ENCODE results near the gene MON1B.
A peak's percentile ranks its signal among the peaks of the same experiment; 100 is the strongest.

MON1B gene

GRCh38 chr16:77195411-77195810 is 4.4 kb downstream of the MON1B start:
- no peak overlapping the region for H3K4me3 ChIP-seq (ENCODE audit: low read depth, low read length)

- no peak overlapping the region for H3K4me3 ChIP-seq (ENCODE audit: low read depth, low read length)
These were observed 6.8 kb downstream of the MON1B start for GRCh38 chr16:77197747-77198146.

GRCh38 chr16:77199211-77199610 is 8.2 kb downstream of the MON1B start, which contains the start of gene SYCE1L:
SYCE1L (plus strand) TSS chr16:77199408; CDS start chr16:77199452, 44 bp downstream.
- no peak within 1 kb of the TSS for H3K4me3 ChIP-seq (ENCODE audit: low read depth, low read length)

GRCh38 chr16:77206533-77206932 is 15.5 kb downstream of the MON1B start:
- H3K4me3 ChIP-seq (ENCODE audit: low read depth, low read length), result no peak overlapping the region

- H3K4me3 ChIP-seq (ENCODE audit: low read depth, low read length), result no peak overlapping the region
These were observed 16.0 kb downstream of the MON1B start for GRCh38 chr16:77207030-77207429.

- no peak overlapping the region for H3K4me3 ChIP-seq (ENCODE audit: low read depth, low read length)
These were observed 17.4 kb downstream of the MON1B start for GRCh38 chr16:77208382-77208781.

- peak overlapping the region; percentile 65 for H3K4me3 ChIP-seq (ENCODE audit: low read depth, low read length)
These were observed 21.1 kb downstream of the MON1B start for GRCh38 chr16:77211880-77212740.

GRCh38 chr16:77212741-77213541 is 22.0 kb downstream of the MON1B start:
- H3K4me3 ChIP-seq (ENCODE audit: low read depth, low read length), result peak overlapping the region; percentile 65

GRCh38 chr16:77213542-77214106 is 22.6 kb downstream of the MON1B start:
- no peak overlapping the region for H3K4me3 ChIP-seq (ENCODE audit: low read depth, low read length)

- no peak overlapping the region for H3K4me3 ChIP-seq (ENCODE audit: low read depth, low read length)
These were observed 23.6 kb downstream of the MON1B start for GRCh38 chr16:77214411-77215138.

GRCh38 chr16:77219437-77219836 is 28.4 kb downstream of the MON1B start:
- H3K4me3 ChIP-seq (ENCODE audit: low read depth, low read length), result no peak overlapping the region

GRCh38 chr16:77220427-77220826 is 29.4 kb downstream of the MON1B start:
- no peak overlapping the region for H3K4me3 ChIP-seq (ENCODE audit: low read depth, low read length)

- no peak overlapping the region for H3K4me3 ChIP-seq (ENCODE audit: low read depth, low read length)
These were observed 30.5 kb downstream of the MON1B start for GRCh38 chr16:77221482-77221881.

GRCh38 chr16:77223184-77223583 is 32.2 kb downstream of the MON1B start:
- no peak overlapping the region for H3K4me3 ChIP-seq (ENCODE audit: low read depth, low read length)

GRCh38 chr16:77225182-77225581 is 34.2 kb downstream of the MON1B start:
- no peak overlapping the region for H3K4me3 ChIP-seq (ENCODE audit: low read depth, low read length)

- H3K4me3 ChIP-seq (ENCODE audit: low read depth, low read length), result no peak overlapping the region
These were observed 36.8 kb downstream of the MON1B start for GRCh38 chr16:77227745-77228144.

- no peak overlapping the region for H3K4me3 ChIP-seq (ENCODE audit: low read depth, low read length)
These were observed 40.1 kb downstream of the MON1B start for GRCh38 chr16:77231047-77231446.

GRCh38 chr16:77233799-77234519 is 43.0 kb downstream of the MON1B start:
- no peak overlapping the region for H3K4me3 ChIP-seq (ENCODE audit: low read depth, low read length)

- H3K4me3 ChIP-seq (ENCODE audit: low read depth, low read length), result no peak overlapping the region
These were observed 43.6 kb downstream of the MON1B start for GRCh38 chr16:77234611-77235010.

- no peak overlapping the region for H3K4me3 ChIP-seq (ENCODE audit: low read depth, low read length)
These were observed 45.1 kb downstream of the MON1B start for GRCh38 chr16:77236063-77236511.
